Forelimb muscle (tissue), 1 donor: ENCODE measurements around the gene FRMD5. TPM values are rescaled to one million over a fixed set of nuclear protein-coding genes. Genes with fewer than 3 reads are reported as not detected.
"Not testable (repeated sequence)": the region's sequence is repeated elsewhere in the genome, so short reads cannot be mapped to it uniquely, and the experiment has no call there.

Source experiments
- DNase-seq: peaks from one replicate; pipeline ENCODE4 v3.0.0-alpha.2; 2013; ENCODE audit warnings: low read depth
- polyA plus RNA-seq: library from polyadenylated mRNA; unstranded; fragments of 120-200 nt; gene quantifications from one replicate; pipeline ENCODE4 v1.2.1, GENCODE V29; 2013; ENCODE audit not compliant: insufficient read length

FRMD5 gene
- 0.42 TPM for polyA plus RNA-seq

DNA sequence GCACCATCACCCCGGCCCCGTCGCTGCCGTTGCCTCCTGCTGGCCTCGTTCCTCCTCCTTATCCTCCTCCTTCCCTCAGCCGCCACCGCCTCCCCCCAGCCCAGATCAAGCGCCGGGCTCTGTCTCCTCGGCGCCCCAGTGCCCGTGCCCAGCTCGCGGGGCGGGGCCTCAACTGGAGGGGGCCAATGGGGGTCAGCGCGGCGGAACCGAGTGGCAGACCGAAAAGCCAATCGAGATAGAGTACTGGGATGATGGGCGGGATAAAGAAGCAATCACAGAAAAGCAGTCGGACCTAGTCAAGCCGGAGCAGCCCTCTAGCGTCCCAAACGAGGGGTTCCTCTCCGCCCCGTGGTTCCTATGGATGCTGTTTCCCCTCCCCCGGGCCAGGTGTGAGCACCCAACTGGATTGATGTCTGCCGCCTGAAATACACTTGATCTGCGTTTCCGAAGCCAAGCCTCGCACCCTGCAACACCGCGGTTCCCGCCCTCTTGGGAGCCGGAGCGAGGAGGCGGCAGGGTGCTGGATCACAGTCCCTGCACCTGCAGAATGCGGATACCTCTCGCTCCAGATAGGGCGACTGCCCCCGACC lies at the start of gene FRMD5:
FRMD5 (minus strand) TSS at position 121 of the 590 bp plus-strand sequence.
- peak; percentile 45 for DNase-seq

- no peak for DNase-seq
Measured at GRCh38 chr15:44243829-44244228, 48.8 kb upstream of the FRMD5 start.

GRCh38 chr15:44243141-44243540 lies 48.1 kb upstream of the FRMD5 start:
- DNase-seq, result no peak

DNA sequence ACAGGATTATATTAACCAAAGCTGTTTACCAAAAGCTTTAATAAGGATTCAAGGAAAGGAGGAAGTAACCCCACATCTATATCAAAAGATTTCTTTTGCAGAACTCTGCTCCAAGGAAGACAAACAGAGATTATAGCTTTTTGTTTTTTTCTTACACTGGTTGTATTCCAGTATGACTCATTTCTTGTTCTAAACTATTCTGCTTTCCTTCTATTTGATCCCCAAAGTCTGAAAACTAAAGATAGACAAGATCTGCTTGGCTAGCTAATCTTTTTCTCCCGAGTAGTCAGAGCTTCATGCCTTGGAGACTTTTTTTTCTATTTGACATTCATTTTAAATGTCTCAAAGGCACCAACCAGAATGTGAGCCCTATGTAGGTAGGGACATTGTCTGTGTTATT lies 36.8 kb upstream of the FRMD5 start:
- no peak for DNase-seq

GRCh38 chr15:44229301-44229700 lies 34.2 kb upstream of the FRMD5 start:
- not testable (repeated sequence) for DNase-seq

DNA sequence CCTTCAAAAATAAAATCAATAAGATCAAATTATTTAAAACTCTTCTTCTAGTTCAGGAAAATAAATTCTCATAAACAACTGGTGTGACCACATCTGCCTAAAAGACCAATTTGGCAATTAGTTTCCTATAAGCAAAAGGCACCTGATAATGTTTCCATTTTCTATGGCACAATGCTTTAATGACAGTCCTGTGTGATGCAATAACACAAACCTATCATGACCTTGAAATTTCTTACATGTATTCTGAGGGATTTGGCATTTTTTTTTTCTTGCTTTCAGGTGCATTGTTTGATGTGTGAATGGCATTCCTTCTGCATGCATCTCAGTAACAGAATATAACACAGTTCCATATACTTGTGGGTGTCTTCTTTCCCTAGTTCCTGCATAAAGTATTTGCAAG lies 32.5 kb upstream of the FRMD5 start:
- DNase-seq, result no peak

GRCh38 chr15:44227001-44227400 lies 31.9 kb upstream of the FRMD5 start:
- not testable (repeated sequence) for DNase-seq

DNA sequence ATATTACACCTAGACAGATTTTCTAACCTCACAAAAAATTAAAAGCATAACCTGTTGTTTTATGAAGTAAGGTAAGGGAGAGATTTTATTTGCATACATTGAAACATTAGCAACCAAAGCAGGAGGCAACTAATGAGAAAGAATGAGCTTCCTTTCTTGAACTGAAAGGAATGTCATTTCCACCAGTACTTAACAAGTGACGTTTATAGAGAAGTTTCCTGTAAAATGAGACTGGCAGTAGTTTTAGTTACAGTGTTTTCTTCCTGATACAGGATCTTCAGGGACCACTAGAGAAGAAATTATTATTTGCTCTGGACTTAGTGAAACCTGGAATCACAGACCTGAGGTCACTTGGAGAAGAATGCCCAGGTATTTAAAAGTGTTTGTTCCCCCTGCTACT lies 27.4 kb upstream of the FRMD5 start:
- DNase-seq, result no peak

DNA sequence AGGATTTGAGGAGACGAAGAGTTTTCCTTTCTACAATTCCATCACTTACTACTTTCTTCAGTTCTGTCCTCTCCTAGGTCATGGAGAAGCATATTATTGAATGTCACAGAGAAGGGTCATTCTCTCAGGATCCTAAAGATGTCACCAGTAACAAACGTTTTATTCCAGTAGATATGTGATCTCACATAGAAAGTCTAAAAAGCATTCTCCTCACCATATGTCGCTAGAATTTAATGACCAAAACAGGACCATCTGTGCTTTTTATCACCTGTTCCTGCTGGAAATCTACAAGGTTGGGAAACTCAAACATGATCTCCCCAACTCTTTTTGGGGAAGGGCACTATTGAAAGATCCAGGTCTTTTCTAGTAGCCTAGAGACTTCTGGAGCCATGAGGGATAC lies 24.0 kb upstream of the FRMD5 start:
- DNase-seq, result no peak

DNA sequence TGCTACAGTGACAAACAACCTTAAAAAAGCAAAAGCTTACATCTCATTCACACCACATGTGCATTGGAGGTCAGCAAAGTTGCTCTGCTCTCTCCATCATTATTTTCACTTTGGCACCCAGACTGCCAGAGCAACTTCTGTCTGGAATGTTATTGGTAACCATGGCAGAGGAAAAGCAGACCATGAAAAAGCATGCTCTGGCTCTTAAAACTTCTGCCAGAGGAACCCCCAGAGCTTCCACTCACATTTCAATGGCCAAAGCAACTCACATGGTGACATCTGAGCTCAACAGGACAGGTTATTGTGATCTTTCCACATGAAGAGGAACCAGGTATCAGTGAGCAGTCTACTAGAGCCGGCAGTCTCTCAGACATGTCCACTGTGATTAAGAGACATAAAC lies 21.9 kb upstream of the FRMD5 start:
- DNase-seq, result no peak

DNA sequence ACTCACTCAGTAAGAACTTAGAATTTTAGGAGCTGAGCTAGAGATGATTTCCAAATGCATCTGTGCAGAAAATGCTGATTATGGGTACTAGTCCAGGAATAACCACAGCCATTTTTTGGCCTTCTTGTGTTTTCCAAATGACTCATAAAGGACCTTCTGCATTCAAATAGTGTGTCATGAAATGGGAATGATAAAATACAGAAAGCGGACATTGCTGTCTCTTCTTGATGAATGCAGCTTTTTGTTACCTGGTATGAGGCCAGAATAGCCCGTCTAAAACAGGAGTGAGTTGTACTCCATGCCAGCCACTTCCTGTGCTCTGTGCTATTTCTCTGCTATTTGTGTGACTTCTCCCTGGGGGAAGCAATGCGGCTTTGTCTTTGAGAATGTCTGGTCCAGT lies 20.5 kb upstream of the FRMD5 start:
- DNase-seq, result no peak

DNA sequence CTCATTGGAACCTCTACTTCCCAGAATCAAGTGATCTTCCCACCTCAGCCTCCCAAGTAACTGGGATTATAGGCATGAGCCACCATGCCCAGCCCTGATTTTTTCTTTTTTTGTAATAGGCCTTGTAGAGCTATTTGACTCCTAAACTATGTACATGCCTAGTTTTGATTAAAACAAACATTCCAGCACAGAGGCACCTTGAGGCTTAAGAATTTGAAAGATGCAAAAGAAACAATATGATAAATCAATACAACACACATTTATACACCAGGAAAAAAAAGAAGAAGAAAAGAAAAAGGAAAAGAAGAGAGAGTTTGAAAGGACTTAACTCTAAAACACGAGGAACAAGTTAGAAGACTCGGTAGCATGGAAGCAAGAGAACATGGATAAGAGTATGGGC lies 13.9 kb upstream of the FRMD5 start:
- no peak for DNase-seq

DNA sequence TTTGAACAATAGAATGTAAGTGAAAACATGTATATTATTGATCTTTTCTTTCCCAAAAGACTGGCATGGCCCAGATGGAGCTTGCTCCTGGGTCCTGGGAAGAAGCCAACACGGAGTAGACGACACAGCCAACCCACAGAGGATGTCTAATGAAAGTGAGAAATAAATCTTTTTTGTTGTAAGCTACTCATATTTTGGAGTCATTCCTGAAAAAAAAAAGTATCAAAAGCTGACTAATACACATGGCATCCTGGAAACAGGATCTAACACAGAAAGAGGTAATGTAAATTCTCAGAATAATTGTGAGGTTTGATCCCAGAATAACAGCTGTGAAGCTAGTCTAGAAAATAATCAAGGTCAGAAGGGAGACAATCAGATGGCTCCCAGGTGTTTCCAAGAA lies 12.6 kb upstream of the FRMD5 start:
- DNase-seq, result no peak

GRCh38 chr15:44199393-44199792 lies 4.3 kb upstream of the FRMD5 start:
- DNase-seq, result no peak

DNA sequence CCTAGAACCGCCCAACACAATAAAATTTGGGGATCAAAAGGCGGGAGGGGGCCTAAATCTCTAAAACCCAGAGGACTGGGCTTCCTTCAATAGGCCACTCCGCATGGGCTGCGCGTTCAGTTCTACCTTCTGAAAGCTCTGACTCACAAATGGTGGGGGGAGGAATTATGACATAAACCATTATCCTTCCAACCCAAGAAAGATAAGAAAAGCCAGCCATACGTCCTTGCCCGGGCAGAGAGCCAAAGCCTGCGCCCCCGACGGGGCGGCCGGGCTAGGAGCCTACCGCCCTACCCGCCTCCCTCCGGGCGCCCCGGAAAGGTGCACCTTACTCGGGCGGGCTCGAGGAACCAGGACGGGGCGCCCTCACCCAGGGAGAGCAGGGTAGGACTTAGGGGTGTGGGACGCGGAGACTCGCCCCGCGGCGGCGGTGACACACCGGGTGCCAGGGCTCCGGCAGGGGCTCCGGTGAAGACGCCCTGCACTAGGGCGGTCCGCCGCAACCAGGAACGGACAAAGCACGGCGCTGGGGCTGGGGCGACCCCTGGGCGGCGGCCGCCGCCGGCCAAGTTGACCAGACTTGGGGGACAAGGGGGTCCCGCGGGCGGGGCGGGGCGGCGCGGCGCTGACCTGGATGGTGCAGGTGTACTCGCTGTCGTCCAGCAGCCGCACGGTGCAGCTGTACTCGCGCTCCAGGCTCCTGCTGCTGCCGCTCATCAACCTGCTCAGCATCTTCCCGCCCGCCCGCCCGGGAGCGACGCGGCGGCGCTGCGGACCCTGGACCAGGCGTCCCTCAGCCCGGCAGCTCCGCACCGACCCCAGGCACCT lies 534 bp downstream of the FRMD5 start:
- no peak for DNase-seq

DNA sequence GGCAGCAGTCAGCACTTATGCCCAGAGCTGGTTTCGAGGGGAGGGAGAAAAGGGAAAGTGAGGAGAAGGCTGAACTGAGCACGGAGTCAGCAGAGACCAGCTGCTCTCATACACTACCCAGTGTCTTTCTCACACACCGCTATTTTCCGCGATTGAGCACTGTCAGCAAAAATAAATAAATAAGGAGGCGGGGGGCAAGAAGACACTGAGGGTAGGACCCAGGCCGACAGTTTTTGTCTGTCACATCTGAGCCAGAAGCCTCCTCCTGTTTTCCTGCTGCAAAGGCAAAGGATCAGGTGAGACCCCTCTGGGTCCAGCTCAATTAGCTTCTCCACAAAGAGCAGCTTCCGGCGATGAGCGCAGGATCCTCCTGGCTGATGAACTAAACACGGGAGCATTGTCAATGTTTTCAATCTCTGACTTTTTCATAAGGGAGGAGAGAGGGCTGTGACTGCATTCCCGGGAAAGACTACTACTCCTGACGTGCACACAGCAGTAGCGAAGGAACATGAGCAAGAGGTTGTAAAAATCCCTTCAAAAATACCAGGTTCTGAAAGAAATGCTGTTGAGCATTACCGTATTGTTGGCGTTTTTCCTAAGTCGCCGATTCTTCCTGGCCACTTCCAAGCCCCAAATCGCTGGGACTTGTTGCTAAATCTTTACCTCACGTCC lies 1.3 kb downstream of the FRMD5 start:
- no peak for DNase-seq

GRCh38 chr15:44188795-44189194 lies 6.3 kb downstream of the FRMD5 start:
- no peak for DNase-seq

- DNase-seq, result no peak
Measured at GRCh38 chr15:44186705-44187104, 8.4 kb downstream of the FRMD5 start.

GRCh38 chr15:44183363-44183762 lies 11.7 kb downstream of the FRMD5 start:
- no peak for DNase-seq

GRCh38 chr15:44181410-44181809 lies 13.7 kb downstream of the FRMD5 start:
- DNase-seq, result no peak

- DNase-seq, result no peak
Measured at GRCh38 chr15:44177139-44177538, 17.9 kb downstream of the FRMD5 start.

DNA sequence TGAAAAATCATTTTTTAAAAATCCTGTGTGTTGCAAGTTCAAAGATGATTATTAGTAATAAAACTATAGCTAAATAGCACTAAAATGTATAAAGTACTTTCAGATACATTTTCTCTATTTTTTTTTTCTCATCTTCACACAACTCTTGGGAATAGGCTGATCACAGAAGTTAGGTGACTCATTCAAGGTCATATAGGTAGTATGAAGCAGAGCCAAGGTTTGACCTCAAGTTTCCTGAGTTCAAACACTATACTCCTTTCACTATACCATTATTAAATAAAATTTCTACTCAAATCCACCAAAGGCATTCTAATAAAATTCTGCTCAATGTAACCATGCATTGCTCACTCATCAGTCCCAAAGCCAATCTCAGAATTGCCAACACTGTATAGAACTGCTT lies 21.3 kb downstream of the FRMD5 start:
- DNase-seq, result no peak

GRCh38 chr15:44163370-44163769 lies 31.7 kb downstream of the FRMD5 start:
- DNase-seq, result no peak
